Stimulated activated CD8-positive, alpha-beta memory T cell treated with anti-CD3 and anti-CD28 coated beads, Interleukin-7, amount 100 ng/mL, for 4 hours (primary cell): ENCODE data around the gene C19orf25.
"Not testable (repeated sequence)": the region's sequence is repeated elsewhere in the genome, so short reads cannot be mapped to it uniquely, and the experiment has no call there.

Experiments used
- DNase-seq, 2 donors: peaks; one replicate each; pipeline ENCODE4 v3.0.0-alpha.2; 2020; ENCODE audit warnings: low read depth in 2 of 2

C19orf25 gene

GRCh38 chr19:1512671-1513498 is 33.9 kb upstream of the C19orf25 start, which contains the start of gene ADAMTSL5:
ADAMTSL5 (minus strand) TSS chr19:1513019; CDS start chr19:1510943, 2,076 bp downstream.
- DNase-seq = peak; percentile 6 to 64

- DNase-seq = no peak
These were observed 32.6 kb upstream of the C19orf25 start for GRCh38 chr19:1511318-1512317.

GRCh38 chr19:1510807-1511206 is 31.8 kb upstream of the C19orf25 start:
- DNase-seq = no peak

- DNase-seq = no peak
These were observed 31.4 kb upstream of the C19orf25 start for GRCh38 chr19:1510442-1510806.

- no peak for DNase-seq
These were observed 30.8 kb upstream of the C19orf25 start for GRCh38 chr19:1509602-1510441.

- no peak for DNase-seq
These were observed 29.5 kb upstream of the C19orf25 start for GRCh38 chr19:1508507-1508856.

- DNase-seq = peak; percentile 82 to 86
These were observed 28.9 kb upstream of the C19orf25 start for GRCh38 chr19:1507763-1508506.

- DNase-seq = no peak
These were observed 28.2 kb upstream of the C19orf25 start for GRCh38 chr19:1507192-1507660.

- DNase-seq = no peak
These were observed 27.2 kb upstream of the C19orf25 start for GRCh38 chr19:1505991-1506881.

- no peak for DNase-seq
These were observed 26.0 kb upstream of the C19orf25 start for GRCh38 chr19:1505012-1505411.

GRCh38 chr19:1503925-1504773 is 25.1 kb upstream of the C19orf25 start:
- DNase-seq = no peak

- DNase-seq = peak; percentile 34 to 45
These were observed 24.3 kb upstream of the C19orf25 start for GRCh38 chr19:1503089-1503924.

- DNase-seq = no peak
These were observed 23.5 kb upstream of the C19orf25 start for GRCh38 chr19:1502433-1503088.

- no peak for DNase-seq
These were observed 22.2 kb upstream of the C19orf25 start for GRCh38 chr19:1501200-1501595.

- not testable (repeated sequence) for DNase-seq
These were observed 20.2 kb upstream of the C19orf25 start for GRCh38 chr19:1499231-1499630.

GRCh38 chr19:1497578-1498235 is 18.7 kb upstream of the C19orf25 start:
- DNase-seq = no peak
